IPS-18a (cell line): ENCODE measurements around the gene PWP1.

Experiments
- H3K27ac ChIP-seq: one replicate; pipeline ENCODE4 v1.5.1; 2013; ENCODE audit warnings: low read length
- H3K27me3 ChIP-seq: one replicate; pipeline ENCODE4 v1.6.1; 2013; ENCODE audit warnings: mild to moderate bottlenecking, low read length; ENCODE audit not compliant: control insufficient read depth, insufficient read depth
- H3K36me3 ChIP-seq: one replicate; pipeline ENCODE4 v1.6.1; 2013; ENCODE audit warnings: low read depth, low read length; ENCODE audit not compliant: control insufficient read depth
- H3K4me1 ChIP-seq: one replicate; pipeline ENCODE4 v1.6.1; 2013; ENCODE audit warnings: low read depth, low read length; ENCODE audit not compliant: control insufficient read depth
- H3K4me3 ChIP-seq: one replicate; pipeline ENCODE4 v1.5.1; 2013; ENCODE audit warnings: low read length
- H3K9ac ChIP-seq: one replicate; pipeline ENCODE4 v1.6.1; 2013; ENCODE audit warnings: mild to moderate bottlenecking, low read length, moderate library complexity
- H3K9me3 ChIP-seq: one replicate; pipeline ENCODE4 v1.6.1; 2013; ENCODE audit warnings: low read depth, low read length; ENCODE audit not compliant: control insufficient read depth

PWP1 gene

DNA sequence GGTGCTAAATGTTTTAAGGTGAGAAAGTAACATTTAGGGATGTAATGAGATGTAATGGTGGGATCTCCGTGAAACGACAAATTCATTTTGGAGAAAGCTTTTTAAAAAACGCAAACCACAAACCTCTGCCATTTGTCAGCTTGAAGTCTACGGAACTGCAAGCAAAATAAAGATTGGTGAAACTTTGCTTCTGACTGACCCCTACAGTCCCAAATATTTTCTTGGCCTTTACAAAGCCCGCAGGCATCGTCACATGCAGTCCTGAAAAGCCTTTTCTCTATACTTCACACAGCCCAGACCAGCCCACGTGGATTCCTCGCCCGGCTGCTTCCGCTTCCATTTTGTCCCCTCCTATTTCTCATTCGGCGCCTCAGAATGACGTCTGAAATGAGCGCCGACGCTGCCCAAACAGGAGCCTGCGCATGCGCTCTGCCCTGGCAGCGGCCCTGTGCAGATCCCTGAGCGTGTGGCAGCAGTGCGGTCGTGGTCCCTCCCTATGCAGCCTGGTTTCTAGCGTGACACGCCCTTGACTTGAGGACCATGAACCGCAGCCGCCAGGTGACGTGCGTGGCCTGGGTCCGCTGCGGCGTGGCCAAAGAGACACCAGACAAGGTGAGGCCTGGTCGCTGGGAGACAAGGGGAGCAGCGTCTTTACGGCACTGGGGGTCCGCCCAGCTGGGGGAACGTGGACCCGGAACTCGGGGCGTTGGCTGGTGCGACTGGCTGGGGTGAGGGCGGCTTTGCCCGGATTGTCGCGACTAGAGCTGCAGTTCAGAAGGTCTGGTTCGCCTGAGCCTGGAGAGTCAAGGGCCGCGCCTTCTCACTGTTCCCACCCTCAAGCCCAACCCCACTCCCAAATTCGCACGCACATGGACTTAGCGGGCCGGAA is at the start of gene PWP1:
Gene PWP1 (plus strand): TSS at position 440 of the 889 bp plus-strand sequence. CDS start 101 bp downstream, at position 541.
- H3K9ac ChIP-seq, result peak within 1 kb of the TSS; percentile 97
- no peaks in the 10 kb centered on the region for H3K27me3 ChIP-seq
- H3K36me3 ChIP-seq, result peaks cover 18% of the 10 kb centered on the region
- peak within 1 kb of the TSS; percentile 89 for H3K4me3 ChIP-seq
- no peaks in the 10 kb centered on the region for H3K9me3 ChIP-seq
- peak within 1 kb of the TSS; percentile 87 for H3K27ac ChIP-seq
- H3K4me1 ChIP-seq, result peaks cover 4% of the 10 kb centered on the region

- no peak overlapping the region for H3K4me3 ChIP-seq
- no peaks in the 10 kb centered on the region for H3K9me3 ChIP-seq
- no peaks in the 10 kb centered on the region for H3K36me3 ChIP-seq
- H3K4me1 ChIP-seq, result peaks cover 13% of the 10 kb centered on the region
- H3K27ac ChIP-seq, result no peak overlapping the region
- H3K27me3 ChIP-seq, result no peaks in the 10 kb centered on the region
- H3K9ac ChIP-seq, result no peak overlapping the region
Observed at GRCh38 chr12:107641154-107641553, 44.4 kb upstream of the PWP1 start.

DNA sequence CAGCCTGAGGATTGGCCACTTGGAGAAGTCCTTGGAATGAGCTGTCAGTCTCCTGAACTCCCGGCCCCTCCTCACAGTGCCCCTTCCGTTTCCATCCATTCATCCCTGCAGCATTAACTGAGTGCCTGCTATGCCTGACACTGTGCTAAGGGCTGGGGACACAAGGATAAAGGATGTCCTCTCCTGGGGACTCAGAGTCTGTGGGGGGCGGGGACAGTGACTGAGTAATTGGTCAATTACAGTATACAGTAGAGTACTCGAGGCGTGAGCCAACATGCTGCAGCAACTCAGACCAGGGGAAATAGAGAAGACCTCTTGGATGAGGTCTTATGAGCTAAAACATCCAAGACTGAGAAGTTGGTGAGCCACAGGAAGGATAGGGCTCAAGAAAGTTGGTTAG is 43.4 kb upstream of the PWP1 start:
- Histone ChIP-seq H3K4me3 (no peak overlapping the region), H3K36me3 (no peaks in the 10 kb centered on the region), H3K9me3 (no peaks in the 10 kb centered on the region), H3K27me3 (no peaks in the 10 kb centered on the region), H3K4me1 (peaks cover 16% of the 10 kb centered on the region), H3K9ac (no peak overlapping the region), H3K27ac (no peak overlapping the region)

DNA sequence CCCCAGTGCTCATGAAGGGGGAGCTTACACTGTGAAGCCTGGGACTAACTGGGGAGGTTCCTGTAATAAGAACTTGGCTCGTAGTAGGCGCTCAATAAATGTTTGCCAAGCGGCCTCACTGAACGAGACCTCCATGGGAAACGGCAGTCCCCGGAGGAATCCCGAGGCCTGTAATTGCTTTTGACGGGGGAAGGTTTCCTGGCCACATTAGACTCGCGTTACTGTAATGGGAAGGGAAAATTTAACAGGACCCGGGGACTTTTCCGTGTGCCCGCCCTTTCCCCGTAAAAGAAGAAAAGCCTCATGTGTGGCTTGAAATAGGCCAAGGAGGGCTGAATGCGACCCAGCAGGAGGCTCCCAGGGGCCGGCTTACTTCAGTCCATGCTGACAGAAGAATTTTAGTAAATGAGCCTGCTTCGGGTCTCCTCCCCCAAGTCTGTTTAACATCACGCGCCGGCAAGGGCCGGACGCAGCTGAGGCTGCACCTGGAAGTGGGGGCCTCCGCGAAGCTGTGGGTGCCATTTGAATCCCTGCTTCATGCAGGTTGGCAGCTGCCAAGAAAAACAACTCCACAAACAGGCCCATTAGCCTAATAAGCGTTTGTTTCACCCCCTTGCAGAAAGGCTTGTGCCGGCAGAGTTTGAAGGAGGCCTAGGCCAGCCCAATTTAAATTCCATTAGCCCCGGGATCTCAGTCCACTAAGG is 39.8 kb upstream of the PWP1 start:
- H3K27me3 ChIP-seq, result no peaks in the 10 kb centered on the region
- peak overlapping the region; percentile 57 for H3K9ac ChIP-seq
- no peaks in the 10 kb centered on the region for H3K36me3 ChIP-seq
- no peak overlapping the region for H3K4me3 ChIP-seq
- H3K27ac ChIP-seq, result peak overlapping the region; percentile 81
- peaks cover 16% of the 10 kb centered on the region for H3K4me1 ChIP-seq
- no peaks in the 10 kb centered on the region for H3K9me3 ChIP-seq

DNA sequence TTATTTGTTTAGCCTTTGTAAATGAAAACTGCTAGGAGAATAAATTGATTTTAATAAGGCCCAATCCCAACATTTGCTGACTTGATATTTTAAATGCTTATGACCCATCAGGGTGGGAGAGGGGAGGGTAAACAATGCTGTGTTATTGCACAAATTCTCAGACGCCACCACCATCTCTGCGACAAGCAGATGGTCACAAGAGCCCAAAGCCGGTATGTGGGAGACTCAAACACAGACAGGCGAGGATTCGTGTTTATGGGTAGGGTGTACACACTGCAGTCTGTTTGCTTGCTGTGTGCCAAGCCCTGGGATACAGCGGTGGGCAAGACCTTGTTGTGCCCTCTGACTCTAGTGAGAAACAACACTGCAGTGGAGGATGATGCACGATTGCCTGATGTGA is 39.2 kb upstream of the PWP1 start:
- Histone ChIP-seq H3K36me3 (no peaks in the 10 kb centered on the region), H3K9me3 (no peaks in the 10 kb centered on the region), H3K9ac (peak overlapping the region; percentile 57), H3K27ac (peak overlapping the region; percentile 81), H3K27me3 (no peaks in the 10 kb centered on the region), H3K4me3 (no peak overlapping the region), H3K4me1 (peaks cover 19% of the 10 kb centered on the region)

- Histone ChIP-seq H3K9ac (no peak overlapping the region), H3K4me3 (no peak overlapping the region)
Observed at GRCh38 chr12:107649661-107650061, 35.9 kb upstream of the PWP1 start.

GRCh38 chr12:107650977-107651376 is 34.6 kb upstream of the PWP1 start:
- Histone ChIP-seq H3K36me3 (no peaks in the 10 kb centered on the region), H3K4me3 (no peak overlapping the region), H3K9ac (no peak overlapping the region), H3K4me1 (peaks cover 21% of the 10 kb centered on the region), H3K27me3 (no peaks in the 10 kb centered on the region), H3K27ac (no peak overlapping the region), H3K9me3 (no peaks in the 10 kb centered on the region)

More at GRCh38 chr12:107649661-107650061, 35.9 kb upstream of the PWP1 start:
- no peaks in the 10 kb centered on the region for H3K36me3 ChIP-seq
- H3K9me3 ChIP-seq, result no peaks in the 10 kb centered on the region
- no peak overlapping the region for H3K27ac ChIP-seq
- H3K4me1 ChIP-seq, result peaks cover 27% of the 10 kb centered on the region
- no peaks in the 10 kb centered on the region for H3K27me3 ChIP-seq

DNA sequence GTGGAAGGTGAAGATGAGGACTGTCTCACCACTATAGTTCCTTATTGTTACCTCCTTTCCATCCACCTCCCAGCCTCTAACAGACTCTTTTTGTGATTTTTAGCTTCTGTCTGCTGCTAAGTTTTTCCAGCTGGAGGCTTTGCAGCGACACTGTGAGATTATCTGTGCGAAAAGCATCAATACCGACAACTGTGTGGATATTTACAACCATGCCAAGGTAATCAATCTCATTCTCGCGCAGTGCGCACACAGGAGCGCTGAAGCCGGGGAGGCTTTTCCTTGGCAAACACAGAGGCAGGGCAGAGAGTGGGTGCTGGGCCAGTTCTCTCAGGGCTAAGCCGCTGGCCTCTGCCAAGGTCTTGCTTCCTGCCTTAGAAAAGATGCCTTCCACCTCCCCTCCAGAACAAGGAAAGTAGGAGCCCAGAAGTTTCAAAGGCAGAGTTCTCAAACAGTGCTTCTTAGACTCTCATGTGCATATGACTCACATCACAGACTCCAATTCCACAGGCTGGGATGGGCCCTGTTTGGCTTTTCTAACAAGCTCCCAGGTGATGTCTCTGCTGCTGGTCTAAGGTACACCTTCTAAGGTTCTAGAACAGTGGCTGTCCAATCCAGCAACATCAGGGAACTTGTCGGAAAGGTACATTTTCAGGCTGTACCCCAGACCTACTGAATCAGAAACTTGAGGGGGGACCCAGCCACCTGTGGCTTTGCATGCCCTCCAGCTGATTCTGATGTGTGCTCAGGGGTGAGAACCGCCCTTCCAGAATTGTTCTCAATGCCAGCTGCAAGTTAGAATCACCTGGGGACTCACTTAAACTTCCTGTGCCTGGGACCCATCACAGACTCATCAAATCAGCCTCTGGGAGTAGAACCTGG is 33.8 kb upstream of the PWP1 start:
- Histone ChIP-seq H3K27me3 (no peaks in the 10 kb centered on the region), H3K27ac (no peak overlapping the region), H3K4me3 (no peak overlapping the region), H3K4me1 (peaks cover 12% of the 10 kb centered on the region), H3K9me3 (no peaks in the 10 kb centered on the region), H3K36me3 (no peaks in the 10 kb centered on the region), H3K9ac (no peak overlapping the region)

DNA sequence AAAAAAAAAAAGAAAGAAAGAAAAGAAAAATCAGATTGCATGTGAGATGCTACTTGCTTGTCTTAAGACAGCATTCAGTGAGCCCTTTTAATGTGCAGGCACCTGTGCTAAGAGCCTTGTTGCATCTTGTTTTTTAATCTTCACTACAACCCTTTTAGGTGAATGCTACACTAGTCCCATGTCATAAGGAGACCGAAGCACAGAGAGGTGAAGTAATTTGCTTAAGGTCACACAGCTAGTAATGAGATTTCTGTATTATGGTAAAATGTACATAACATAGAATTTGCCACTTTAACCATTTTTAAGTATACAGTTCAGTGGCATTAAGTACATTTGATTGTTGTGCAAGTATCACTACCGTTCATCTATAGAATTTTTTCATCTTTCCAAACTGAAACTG is 32.1 kb upstream of the PWP1 start:
- Histone ChIP-seq H3K4me1 (peaks cover 11% of the 10 kb centered on the region), H3K9ac (no peak overlapping the region), H3K4me3 (no peak overlapping the region), H3K27me3 (no peaks in the 10 kb centered on the region), H3K9me3 (no peaks in the 10 kb centered on the region), H3K36me3 (no peaks in the 10 kb centered on the region), H3K27ac (no peak overlapping the region)

- Histone ChIP-seq H3K4me3 (no peak overlapping the region), H3K9ac (no peak overlapping the region), H3K9me3 (no peaks in the 10 kb centered on the region), H3K36me3 (no peaks in the 10 kb centered on the region), H3K4me1 (peaks cover 11% of the 10 kb centered on the region), H3K27ac (no peak overlapping the region), H3K27me3 (no peaks in the 10 kb centered on the region)
Observed at GRCh38 chr12:107654873-107655272, 30.7 kb upstream of the PWP1 start.
